ENCODE results near the gene RABGAP1L. TPM values are rescaled to one million over a fixed set of nuclear protein-coding genes. Genes with fewer than 3 reads are reported as not detected.

The RABGAP1L gene
- total RNA-seq, 1 donor = 29.8 TPM

GRCh38 chr1:174931214-174931613, 771.9 kb downstream of the RABGAP1L start:
- no peak for DNase-seq (ENCODE audit: low read depth)
- no peak for TF ChIP-seq CTCF (IDR thresholded peaks at IDR 0.05; ENCODE audit: insufficient read depth, low read depth, low read length)
- no peak overlapping the region for H3K4me3 ChIP-seq (ENCODE audit: low read depth, low read length)

GRCh38 chr1:174932587-174932986, 773.3 kb downstream of the RABGAP1L start:
- no peak for DNase-seq (ENCODE audit: low read depth)
- peak; percentile 12 for TF ChIP-seq CTCF (IDR thresholded peaks at IDR 0.05; ENCODE audit: insufficient read depth, low read depth, low read length)
- no peak overlapping the region for H3K4me3 ChIP-seq (ENCODE audit: low read depth, low read length)

DNA sequence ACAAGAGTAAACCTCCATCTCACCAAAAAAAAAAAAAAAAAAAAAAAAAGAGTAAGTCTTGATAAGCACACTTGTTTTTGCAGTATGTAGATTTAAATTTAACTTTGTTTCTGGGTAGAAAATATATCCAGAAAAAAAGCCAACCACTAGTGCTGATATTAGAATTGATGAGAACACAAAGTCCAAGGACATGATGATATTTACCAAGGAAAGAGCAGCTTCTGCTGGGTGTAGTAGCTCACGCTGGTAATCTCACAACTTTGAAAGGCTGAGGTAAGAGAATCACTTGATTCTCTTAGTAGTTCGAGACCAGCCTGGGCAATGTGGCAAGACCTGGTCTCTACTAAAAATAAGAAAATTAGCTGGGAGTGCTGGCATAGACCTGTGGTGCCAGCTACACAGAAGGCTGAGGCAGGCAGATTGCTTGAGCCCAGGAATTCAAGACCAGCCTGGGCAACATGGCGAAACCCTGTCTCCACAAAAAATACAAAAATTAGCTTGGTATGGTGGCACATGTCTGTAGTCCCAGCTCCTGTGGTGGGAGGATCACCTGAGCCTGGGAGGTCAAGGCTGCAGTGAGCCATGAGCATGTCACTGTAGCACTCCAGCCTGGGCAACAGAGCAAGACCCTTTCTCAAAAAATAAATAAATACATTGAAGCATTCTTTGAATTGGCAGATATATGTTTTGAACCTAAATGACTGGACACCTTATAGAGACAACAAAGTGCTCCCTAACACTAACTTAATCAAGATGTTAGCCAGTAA, 776.8 kb downstream of the RABGAP1L start:
- no peak for TF ChIP-seq CTCF (IDR thresholded peaks at IDR 0.05; ENCODE audit: insufficient read depth, low read depth, low read length)
- DNase-seq (ENCODE audit: low read depth) = no peak
- no peak overlapping the region for H3K4me3 ChIP-seq (ENCODE audit: low read depth, low read length)

DNA sequence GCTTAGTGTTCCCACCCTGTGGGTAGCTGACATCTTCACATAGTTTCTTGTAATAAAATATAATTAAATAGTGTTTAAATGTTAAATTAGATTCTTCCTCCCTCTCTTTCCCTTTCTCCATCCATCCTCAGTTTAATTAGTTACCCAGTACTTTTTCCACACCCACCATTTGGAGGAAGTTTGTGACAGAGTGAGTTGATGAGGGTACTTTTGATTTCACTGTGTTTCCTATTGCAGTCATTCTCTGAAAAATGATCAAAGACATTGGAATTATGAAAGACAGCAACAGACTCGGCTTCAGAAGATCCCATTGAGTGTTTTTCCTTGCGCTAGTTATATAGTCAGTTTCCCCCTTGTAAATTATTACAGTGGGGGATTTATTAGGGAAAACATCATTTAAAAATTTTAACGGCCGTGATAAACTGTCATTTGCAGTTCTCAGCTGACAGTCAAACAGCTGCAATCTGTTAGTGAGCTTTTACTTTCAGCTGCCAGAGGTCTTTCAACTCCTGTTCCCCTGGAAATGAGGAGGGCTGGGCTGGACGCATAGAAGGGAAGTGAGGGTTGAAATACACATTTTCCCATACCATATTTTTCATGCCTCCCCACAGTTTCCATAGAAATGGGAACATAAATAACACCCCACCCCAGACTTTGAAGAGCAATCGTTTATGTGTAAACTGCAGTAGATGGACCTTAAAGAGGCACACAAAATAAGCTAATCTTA, 779.1 kb downstream of the RABGAP1L start:
- no peak for DNase-seq (ENCODE audit: low read depth)
- no peak for TF ChIP-seq CTCF (IDR thresholded peaks at IDR 0.05; ENCODE audit: insufficient read depth, low read depth, low read length)
- H3K4me3 ChIP-seq (ENCODE audit: low read depth, low read length) = no peak overlapping the region

DNA sequence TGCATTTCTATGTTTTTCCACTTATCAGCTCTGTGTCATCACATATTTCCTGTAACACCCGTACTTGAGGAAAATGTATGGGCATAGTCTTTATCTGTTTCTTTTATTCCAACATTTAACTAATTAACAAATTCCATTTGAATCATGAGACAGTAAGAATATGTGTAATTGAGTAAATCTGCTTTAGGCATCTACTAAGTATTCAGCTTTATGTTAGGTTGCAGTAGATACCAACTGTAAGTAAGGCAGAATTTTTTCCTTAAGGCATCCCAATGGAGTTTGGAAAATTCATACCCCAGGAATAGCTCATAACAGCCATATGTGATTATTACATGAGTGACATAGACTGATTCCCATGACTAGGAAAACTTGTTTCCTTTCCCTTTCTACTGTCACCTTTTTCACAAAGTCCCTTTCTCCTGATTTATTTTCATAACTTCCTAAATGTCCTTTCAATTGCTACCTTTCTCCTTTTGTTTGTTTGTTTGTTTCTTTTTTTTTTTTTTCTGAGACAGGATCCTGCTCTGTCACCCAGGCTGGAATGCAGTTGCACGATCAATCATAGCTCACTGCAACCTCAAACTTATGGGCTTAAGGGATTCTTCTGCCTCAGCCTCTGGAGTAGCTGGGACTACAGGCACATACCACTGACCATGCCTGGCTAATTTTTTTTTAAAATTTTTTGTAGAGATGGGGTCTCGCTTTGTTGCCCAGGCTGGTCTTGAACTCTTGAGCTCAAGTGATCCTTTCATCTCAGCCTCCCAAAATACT, 780.6 kb downstream of the RABGAP1L start:
- no peak for DNase-seq (ENCODE audit: low read depth)
- no peak for TF ChIP-seq CTCF (IDR thresholded peaks at IDR 0.05; ENCODE audit: insufficient read depth, low read depth, low read length)

DNA sequence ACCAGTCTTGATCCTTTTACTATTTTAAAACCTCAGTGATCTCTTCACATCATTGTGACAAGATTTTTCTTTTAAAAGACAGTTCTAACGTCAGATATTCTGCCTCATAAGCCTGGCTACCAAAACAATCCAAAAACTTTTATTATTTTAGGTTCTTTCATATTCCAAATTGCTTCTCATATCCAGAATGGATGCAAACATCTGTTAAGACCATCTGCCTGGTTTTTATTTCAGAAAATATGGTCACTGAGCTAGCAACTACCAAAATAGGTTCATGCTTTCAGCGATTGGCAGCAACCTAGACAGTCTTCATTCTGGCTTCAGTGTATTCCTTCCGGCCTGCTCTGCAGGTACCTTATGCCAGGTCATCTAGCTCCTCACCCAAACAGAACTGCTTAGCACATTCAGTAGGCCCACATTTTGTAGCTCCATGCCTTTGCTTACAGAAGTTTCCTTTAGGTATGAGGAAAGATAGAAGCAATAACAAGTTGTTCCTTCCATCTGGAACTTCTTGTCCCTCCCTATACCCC, 781.4 kb downstream of the RABGAP1L start:
- no peak for TF ChIP-seq CTCF (IDR thresholded peaks at IDR 0.05; ENCODE audit: insufficient read depth, low read depth, low read length)
- H3K4me3 ChIP-seq (ENCODE audit: low read depth, low read length) = no peak overlapping the region
- no peak for DNase-seq (ENCODE audit: low read depth)

More for the DNA sequence above, 780.6 kb downstream of the RABGAP1L start:
- H3K4me3 ChIP-seq (ENCODE audit: low read depth, low read length) = no peak overlapping the region
